Neuronal stem cell (in vitro differentiated cells): ENCODE measurements around the gene CAPZB.

Experiments
- DNase-seq: peaks from one replicate; pipeline ENCODE4 v3.0.0-alpha.2; 2013; ENCODE audit warnings: low spot score
- H2AFZ ChIP-seq: one replicate; pipeline ENCODE4 v1.6.1; 2013; ENCODE audit warnings: mild to moderate bottlenecking, low read length, inconsistent platforms
- H2AK5ac ChIP-seq: 2 replicates; pipeline ENCODE4 v1.6.1; 2013; ENCODE audit warnings: low read depth, mild to moderate bottlenecking, inconsistent platforms, low read length, moderate library complexity, mixed read lengths
- H2BK120ac ChIP-seq: 2 replicates; pipeline ENCODE4 v1.6.1; 2013; ENCODE audit warnings: low read depth, mild to moderate bottlenecking, inconsistent platforms, low read length, moderate library complexity, mixed read lengths
- H2BK12ac ChIP-seq: one replicate; pipeline ENCODE4 v1.6.1; 2013; ENCODE audit warnings: low read length, inconsistent platforms
- H2BK15ac ChIP-seq: 2 replicates; pipeline ENCODE4 v1.6.1; 2013; ENCODE audit warnings: mild to moderate bottlenecking, low read length, inconsistent platforms, mixed read lengths
- H2BK5ac ChIP-seq: one replicate; pipeline ENCODE4 v1.6.1; 2013; ENCODE audit warnings: inconsistent platforms, mild to moderate bottlenecking, low read length, moderate library complexity
- H3K14ac ChIP-seq: one replicate; pipeline ENCODE4 v1.6.1; 2013; ENCODE audit warnings: low read length, inconsistent platforms
- H3K18ac ChIP-seq: 2 replicates; pipeline ENCODE4 v1.6.1; 2013; ENCODE audit warnings: low read length, inconsistent platforms
- H3K23ac ChIP-seq: 2 replicates; pipeline ENCODE4 v1.6.1; 2013; ENCODE audit warnings: low read depth, mild to moderate bottlenecking, mixed read lengths, low read length, inconsistent platforms; ENCODE audit not compliant: poor library complexity
- H3K27ac ChIP-seq: replicated peaks from 3 replicates; pipeline ENCODE4 v1.5.1; 2013; ENCODE audit warnings: low read length, inconsistent platforms
- H3K27me3 ChIP-seq, 3 experiments: 2 replicates each; pipeline ENCODE4 v1.6.1; 2013; ENCODE audit warnings: low read length in 3 of 3, mild to moderate bottlenecking in 2 of 3, inconsistent platforms in 1 of 3, low read depth in 1 of 3, mixed read lengths in 1 of 3, moderate library complexity in 1 of 3; ENCODE audit not compliant: control insufficient read depth in 3 of 3, insufficient read depth in 3 of 3
- H3K36me3 ChIP-seq, 2 donors: replicated peaks in 1 of 2; 2 replicates each; pipeline ENCODE4 v1.6.1; 2013; ENCODE audit warnings: low read length in 2 of 2; ENCODE audit not compliant: control insufficient read depth in 2 of 2, insufficient read depth in 2 of 2
- H3K4ac ChIP-seq: 2 replicates; pipeline ENCODE4 v1.6.1; 2013; ENCODE audit warnings: inconsistent platforms, mild to moderate bottlenecking, low read length, moderate library complexity
- H3K4me1 ChIP-seq, 2 donors: 1 replicate in 1 of 2; 2 replicates in 1 of 2; pipeline ENCODE4 v1.6.1; 2013; ENCODE audit warnings: low read length in 2 of 2, low read depth in 1 of 2; ENCODE audit not compliant: control insufficient read depth in 2 of 2, insufficient read depth in 1 of 2
- H3K4me2 ChIP-seq: one replicate; pipeline ENCODE4 v1.6.1; 2013; ENCODE audit warnings: mild to moderate bottlenecking, low read length, inconsistent platforms; ENCODE audit not compliant: insufficient read depth, poor library complexity, severe bottlenecking
- H3K4me3 ChIP-seq, 2 donors: 2 replicates each; pipeline ENCODE4 v1.5.1; 2013; ENCODE audit warnings: low read length in 2 of 2, mild to moderate bottlenecking in 2 of 2, inconsistent platforms in 1 of 2, moderate library complexity in 1 of 2
- H3K79me1 ChIP-seq: one replicate; pipeline ENCODE4 v1.6.1; 2013; ENCODE audit warnings: low read depth, mild to moderate bottlenecking, inconsistent platforms, low read length, moderate library complexity
- H3K9ac ChIP-seq: one replicate; pipeline ENCODE4 v1.6.1; 2013; ENCODE audit warnings: mild to moderate bottlenecking, low read depth, low read length, inconsistent platforms; ENCODE audit not compliant: poor library complexity
- H3K9me3 ChIP-seq, 2 donors: replicated peaks in 1 of 2; 2 replicates each; pipeline versions ENCODE3 to v1.6.1; 2013; ENCODE audit warnings: low read length in 2 of 2, mild to moderate bottlenecking in 2 of 2, inconsistent platforms in 1 of 2, low read depth in 1 of 2, mixed read lengths in 1 of 2, moderate library complexity in 1 of 2; ENCODE audit not compliant: control insufficient read depth in 2 of 2, insufficient read depth in 1 of 2
- H4K8ac ChIP-seq: one replicate; pipeline ENCODE4 v1.6.1; 2013; ENCODE audit warnings: low read depth, mild to moderate bottlenecking, inconsistent platforms, low read length, moderate library complexity
- H4K91ac ChIP-seq: one replicate; pipeline ENCODE4 v1.6.1; 2013; ENCODE audit warnings: low read length, low read depth, mild to moderate bottlenecking, inconsistent platforms; ENCODE audit not compliant: poor library complexity
- WGBS, 2 donors: extraction: QIAGEN DNeasy Blood & Tissue Kit; methylation state at CpG; one replicate each; pipeline ENCODE4 v1.1.7; 2013; ENCODE audit warnings: missing lambda C conversion rate in 2 of 2, mixed read lengths in 1 of 2; ENCODE audit not compliant: insufficient read length in 2 of 2, insufficient replicate concordance in 1 of 2; ENCODE audit errors: extremely low coverage in 2 of 2; 5-methylcytosine and 5-hydroxymethylcytosine counted together

The CAPZB gene

GRCh38 chr1:19385221-19385620 is 100.1 kb downstream of the CAPZB start:
- no peaks in the 10 kb centered on the region for H3K27me3 ChIP-seq
- no peak overlapping the region for H2AFZ ChIP-seq
- H3K4ac ChIP-seq: no peak overlapping the region
- no peak overlapping the region for H2BK5ac ChIP-seq
- H3K79me1 ChIP-seq: peaks cover 2% of the 10 kb centered on the region
- H4K91ac ChIP-seq: no peak overlapping the region
- no CpG with 5 or more reads among the region's 9 CpGs for WGBS, 2 donors
- H2BK12ac ChIP-seq: no peak overlapping the region
- H3K36me3 ChIP-seq: peaks cover 22 to 60% of the 10 kb centered on the region in 2 donors
- no peak overlapping the region for H2BK120ac ChIP-seq
- H2AK5ac ChIP-seq: no peak overlapping the region
- no peak overlapping the region for H4K8ac ChIP-seq
- no peak overlapping the region for H3K27ac ChIP-seq
- no peak overlapping the region for H2BK15ac ChIP-seq
- no peak overlapping the region for H3K4me3 ChIP-seq
- H3K4me2 ChIP-seq: no peak overlapping the region
- no peak overlapping the region for H3K9ac ChIP-seq
- no peaks in the 10 kb centered on the region for H3K4me1 ChIP-seq
- no peak overlapping the region for H3K23ac ChIP-seq
- no peak for DNase-seq
- no peak overlapping the region for H3K14ac ChIP-seq
- no peak overlapping the region for H3K18ac ChIP-seq
- H3K9me3 ChIP-seq: no peaks in the 10 kb centered on the region

GRCh38 chr1:19384772-19385187 is 100.6 kb downstream of the CAPZB start:
- Histone ChIP-seq H2BK15ac (no peak overlapping the region), H3K36me3 (peaks cover 24 to 64% of the 10 kb centered on the region in 2 donors), H3K27ac (no peak overlapping the region)

GRCh38 chr1:19384113-19384512 is 101.2 kb downstream of the CAPZB start:
- H2BK5ac ChIP-seq: no peak overlapping the region
- DNase-seq: no peak
- H3K27ac ChIP-seq: no peak overlapping the region
- no peaks in the 10 kb centered on the region for H3K4me1 ChIP-seq
- H3K4me3 ChIP-seq: no peak overlapping the region
- H3K9me3 ChIP-seq: no peaks in the 10 kb centered on the region
- H3K4ac ChIP-seq: no peak overlapping the region
- no peak overlapping the region for H4K91ac ChIP-seq
- H3K9ac ChIP-seq: no peak overlapping the region
- peaks cover 24 to 71% of the 10 kb centered on the region in 2 donors for H3K36me3 ChIP-seq
- H3K4me2 ChIP-seq: no peak overlapping the region
- no peak overlapping the region for H2BK120ac ChIP-seq
- H3K18ac ChIP-seq: no peak overlapping the region
- H3K79me1 ChIP-seq: peaks cover 2% of the 10 kb centered on the region
- no peak overlapping the region for H2AFZ ChIP-seq
- no peak overlapping the region for H4K8ac ChIP-seq
- no peak overlapping the region for H2BK12ac ChIP-seq
- H3K14ac ChIP-seq: no peak overlapping the region
- no peak overlapping the region for H2BK15ac ChIP-seq
- WGBS, 2 donors: no CpG with 5 or more reads among the region's 4 CpGs
- no peak overlapping the region for H3K23ac ChIP-seq
- H3K27me3 ChIP-seq: no peaks in the 10 kb centered on the region
- H2AK5ac ChIP-seq: no peak overlapping the region

More at GRCh38 chr1:19384772-19385187, 100.6 kb downstream of the CAPZB start:
- Histone ChIP-seq H3K4me1 (no peaks in the 10 kb centered on the region), H2AK5ac (no peak overlapping the region), H2BK5ac (no peak overlapping the region), H3K27me3 (no peaks in the 10 kb centered on the region), H3K23ac (no peak overlapping the region), H4K91ac (no peak overlapping the region), H3K18ac (no peak overlapping the region), H2BK12ac (no peak overlapping the region), H3K9ac (no peak overlapping the region), H2AFZ (no peak overlapping the region), H3K4ac (no peak overlapping the region), H4K8ac (no peak overlapping the region), H3K14ac (no peak overlapping the region), H3K9me3 (no peaks in the 10 kb centered on the region), H2BK120ac (no peak overlapping the region), H3K4me3 (no peak overlapping the region), H3K4me2 (no peak overlapping the region), H3K79me1 (peaks cover 2% of the 10 kb centered on the region)
- no CpG with 5 or more reads among the region's 7 CpGs for WGBS, 2 donors
- no peak for DNase-seq

- Histone ChIP-seq H3K9ac (no peak overlapping the region), H3K9me3 (peaks cover 0 to 3% of the 10 kb centered on the region in 2 donors), H3K27ac (no peak overlapping the region), H3K14ac (no peak overlapping the region), H3K36me3 (peaks cover 31 to 88% of the 10 kb centered on the region in 2 donors), H3K18ac (no peak overlapping the region), H3K4me3 (no peak overlapping the region), H3K4me1 (no peaks in the 10 kb centered on the region), H2AK5ac (no peak overlapping the region), H3K23ac (no peak overlapping the region), H3K4me2 (no peak overlapping the region), H3K4ac (no peak overlapping the region), H3K79me1 (peaks cover 2% of the 10 kb centered on the region), H2BK15ac (no peak overlapping the region), H2BK5ac (no peak overlapping the region), H2AFZ (no peak overlapping the region), H2BK120ac (no peak overlapping the region), H2BK12ac (no peak overlapping the region), H4K91ac (no peak overlapping the region), H3K27me3 (no peaks in the 10 kb centered on the region), H4K8ac (no peak overlapping the region)
- no CpG with 5 or more reads among the region's 4 CpGs for WGBS, 2 donors
- no peak for DNase-seq
These were observed 103.1 kb downstream of the CAPZB start for GRCh38 chr1:19382222-19382621.
